Measurements from ENCODE around the gene GPR135. TPM values are rescaled to one million over a fixed set of nuclear protein-coding genes. Genes with fewer than 3 reads are reported as not detected.

GPR135 gene
- total and polyA plus RNA-seq, 2 donors, result 0.38 to 0.52 TPM

DNA sequence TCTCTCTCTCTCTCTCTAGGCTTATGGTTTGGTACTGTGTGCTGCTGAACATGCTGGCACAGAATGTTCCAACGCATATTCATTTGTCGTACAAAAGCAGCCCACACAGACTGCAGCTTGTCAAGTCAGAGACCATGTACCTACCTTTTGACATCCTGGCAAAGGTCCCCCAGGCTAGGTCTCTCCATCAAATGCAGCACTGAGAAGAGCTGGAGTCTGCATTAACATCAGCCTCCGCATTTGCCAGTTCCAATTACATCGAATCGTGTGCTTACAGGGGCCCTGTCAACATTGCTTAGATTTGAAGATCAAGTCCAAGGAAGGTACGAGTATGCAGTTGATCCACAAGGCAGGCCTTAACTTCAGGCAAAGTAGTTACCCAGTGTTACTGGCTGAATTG, 47.9 kb downstream of the GPR135 start:
- Histone ChIP-seq H3K4me1 (ENCODE audit: control insufficient read depth in 2 of 2, insufficient read depth in 2 of 2, low read length in 2 of 2) (no peaks in the 10 kb centered on the region), H3K4me3 (ENCODE audit: low read length in 2 of 2) (no peak overlapping the region), H3K36me3 (ENCODE audit: control insufficient read depth in 2 of 2, insufficient read depth in 2 of 2, low read length in 1 of 2) (no peaks in the 10 kb centered on the region), H3K9me3 (ENCODE audit: control insufficient read depth in 2 of 2, insufficient read depth in 1 of 2, low read length in 1 of 2) (no peaks in the 10 kb centered on the region), H3K27ac (ENCODE audit: low read depth in 1 of 2, low read length in 1 of 2) (no peak overlapping the region), H3K27me3 (ENCODE audit: control insufficient read depth in 2 of 2, insufficient read depth in 1 of 2, low read length in 1 of 2) (no peaks in the 10 kb centered on the region)
- 81% methylated on average over 6 of the region's 6 CpGs for WGBS
- DNase-seq (ENCODE audit: low read depth in 6 of 9, low spot score in 9 of 9), result no peak

DNA sequence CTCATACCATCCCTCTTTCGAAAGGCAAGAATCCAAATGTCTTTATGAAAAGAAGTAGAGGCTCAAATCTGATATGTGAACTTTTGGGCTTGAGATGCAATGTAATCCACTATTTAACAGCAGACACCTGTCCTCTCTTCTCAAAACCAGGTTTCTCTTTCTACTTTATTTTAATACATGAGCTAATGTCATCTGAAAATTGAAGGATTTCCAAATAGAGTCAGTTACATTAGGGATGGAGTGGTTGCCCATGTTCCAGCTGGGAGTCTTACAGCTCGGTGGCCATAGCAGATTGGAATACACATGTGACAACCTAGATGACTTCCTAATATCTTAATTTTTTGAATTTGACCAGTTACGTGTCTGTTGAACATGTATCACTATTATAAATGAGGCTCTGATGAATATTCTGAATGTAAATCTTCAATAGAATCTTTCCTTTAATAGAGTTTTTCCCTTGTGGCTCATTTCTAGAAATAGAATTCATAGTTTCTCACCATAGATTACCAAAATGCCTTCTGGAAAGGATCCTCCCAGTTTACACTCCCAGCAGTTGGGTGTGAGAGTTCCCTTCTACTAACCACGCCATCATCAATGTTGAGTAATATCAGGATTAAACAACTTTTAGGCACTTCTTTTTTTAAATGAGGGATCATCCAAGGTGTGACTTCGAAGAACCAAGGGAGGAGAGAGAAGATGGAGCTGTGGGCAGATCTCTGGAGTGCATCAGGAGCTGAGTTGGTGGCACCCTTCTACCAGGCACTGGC, 49.2 kb downstream of the GPR135 start:
- H3K27ac ChIP-seq (ENCODE audit: low read depth in 1 of 2, low read length in 1 of 2), result no peak overlapping the region
- no peaks in the 10 kb centered on the region for H3K27me3 ChIP-seq (ENCODE audit: control insufficient read depth in 2 of 2, insufficient read depth in 1 of 2, low read length in 1 of 2)
- no peaks in the 10 kb centered on the region for H3K36me3 ChIP-seq (ENCODE audit: control insufficient read depth in 2 of 2, insufficient read depth in 2 of 2, low read length in 1 of 2)
- H3K9me3 ChIP-seq (ENCODE audit: control insufficient read depth in 2 of 2, insufficient read depth in 1 of 2, low read length in 1 of 2), result no peaks in the 10 kb centered on the region
- no peak for DNase-seq (ENCODE audit: low read depth in 6 of 9, low spot score in 9 of 9)
- 87% methylated on average over 5 of the region's 5 CpGs for WGBS
- no peak overlapping the region for H3K4me3 ChIP-seq (ENCODE audit: low read length in 2 of 2)
- no peaks in the 10 kb centered on the region for H3K4me1 ChIP-seq (ENCODE audit: control insufficient read depth in 2 of 2, insufficient read depth in 2 of 2, low read length in 2 of 2)

Other genes with a start within 250 kb of the GPR135 start
- gene L3HYPDH, start 19.0 kb upstream of the GPR135 start, total RNA-seq, result 11.9 TPM
- 25.1 TPM for gene L3HYPDH, start 19.0 kb upstream of the GPR135 start, polyA plus RNA-seq
- gene JKAMP, start 19.1 kb upstream of the GPR135 start, total RNA-seq, result 32.0 TPM
- gene JKAMP, start 19.1 kb upstream of the GPR135 start, polyA plus RNA-seq, result 51.3 TPM
- gene CCDC175, start 111.4 kb upstream of the GPR135 start, total RNA-seq, result not detected
- gene CCDC175, start 111.4 kb upstream of the GPR135 start, polyA plus RNA-seq, result not detected

All from thymus (tissue), 11 donors.